MM.1S (cell line): ENCODE data around the gene CR1L.
"Not testable (repeated sequence)": the region's sequence is repeated elsewhere in the genome, so short reads cannot be mapped to it uniquely, and the experiment has no call there.

ENCODE experiments used
- DNase-seq: peaks from one replicate; pipeline ENCODE4 v3.0.0-alpha.2; 2015
- H2AFZ ChIP-seq: fragments of 300-600 bp; sonication (generic); 2 replicates; pipeline ENCODE4 v1.6.0; 2016; ENCODE audit warnings: antibody characterized with exemption, low read length
- H3F3A ChIP-seq: fragments of 300-600 bp; sonication (generic); 2 replicates; pipeline ENCODE4 v1.6.1; 2016; ENCODE audit warnings: mild to moderate bottlenecking, antibody characterized with exemption, low read length, moderate library complexity, mixed read lengths; ENCODE audit not compliant: insufficient read depth
- H3K27ac ChIP-seq: fragments of 300-600 bp; sonication (generic); 2 replicates; pipeline ENCODE4 v1.5.1; 2016; ENCODE audit warnings: mild to moderate bottlenecking, low read length
- H3K27me3 ChIP-seq: fragments of 300-600 bp; sonication (generic); replicated peaks from 2 replicates; pipeline ENCODE4 v1.6.0; 2016; ENCODE audit warnings: low read length; ENCODE audit not compliant: insufficient read depth
- H3K36me3 ChIP-seq: fragments of 300-600 bp; sonication (generic); replicated peaks from 2 replicates; pipeline ENCODE4 v1.6.1; 2016; ENCODE audit warnings: mild to moderate bottlenecking, low read length, mixed read lengths; ENCODE audit not compliant: insufficient read depth
- H3K4me1 ChIP-seq: fragments of 300-600 bp; sonication (generic); 2 replicates; pipeline ENCODE4 v1.6.1; 2016; ENCODE audit warnings: low read length, mixed read lengths
- H3K4me2 ChIP-seq: fragments of 300-600 bp; sonication (generic); 2 replicates; pipeline ENCODE4 v1.6.0; 2016; ENCODE audit warnings: low read depth, low read length
- H3K4me3 ChIP-seq: fragments of 300-600 bp; sonication (generic); 2 replicates; pipeline ENCODE4 v1.5.1; 2016; ENCODE audit warnings: low read length, mixed read lengths
- H3K79me2 ChIP-seq: fragments of 300-600 bp; sonication (generic); 2 replicates; pipeline ENCODE4 v1.6.1; 2016; ENCODE audit warnings: mixed run types, low read length, mixed read lengths
- H3K9ac ChIP-seq: fragments of 300-600 bp; sonication (generic); 2 replicates; pipeline ENCODE4 v1.6.1; 2016; ENCODE audit warnings: low read length, mixed read lengths
- H3K9me2 ChIP-seq: fragments of 300-600 bp; sonication (generic); replicated peaks from 2 replicates; pipeline ENCODE4 v1.6.1; 2016; ENCODE audit warnings: mild to moderate bottlenecking, low read length, mixed read lengths; ENCODE audit not compliant: insufficient read depth
- H3K9me3 ChIP-seq: fragments of 300-600 bp; sonication (generic); replicated peaks from 2 replicates; pipeline ENCODE4 v1.6.1; 2016; ENCODE audit warnings: mild to moderate bottlenecking, low read length, mixed read lengths; ENCODE audit not compliant: insufficient read depth
- H4K20me1 ChIP-seq: fragments of 300-600 bp; sonication (generic); 2 replicates; pipeline ENCODE4 v1.6.1; 2016; ENCODE audit warnings: mild to moderate bottlenecking, low read length, moderate library complexity, mixed read lengths; ENCODE audit not compliant: insufficient read depth
- CTCF ChIP-seq: fragments of 300-600 bp; sonication (generic); IDR thresholded peaks from 2 replicates; pipeline ENCODE4 v1.5.1; 2016; ENCODE audit warnings: antibody characterized with exemption, low read length, mixed read lengths
- EZH2 ChIP-seq: fragments of 300-600 bp; sonication (generic); optimal IDR thresholded peaks from 2 replicates; pipeline ENCODE3; 2017; ENCODE audit warnings: low read depth, mild to moderate bottlenecking, antibody characterized with exemption, low read length, mixed read lengths
- EZH2phosphoT487 ChIP-seq: fragments of 300-600 bp; sonication (generic); IDR thresholded peaks from 2 replicates; pipeline ENCODE4 v1.6.1; 2018; ENCODE audit warnings: antibody characterized with exemption, low read length

Gene CR1L

GRCh38 chr1:207620543-207620893, 24.4 kb upstream of the CR1L start:
- no peaks in the 10 kb centered on the region for H3K79me2 ChIP-seq
- no peaks in the 10 kb centered on the region for H3K9me2 ChIP-seq
- no peaks in the 10 kb centered on the region for H4K20me1 ChIP-seq
- no peaks in the 10 kb centered on the region for H3K4me1 ChIP-seq
- H3F3A ChIP-seq: no peaks in the 10 kb centered on the region
- no peak for DNase-seq
- H3K4me2 ChIP-seq: no peak overlapping the region
- H2AFZ ChIP-seq: no peak overlapping the region
- H3K9me3 ChIP-seq: no peaks in the 10 kb centered on the region
- H3K4me3 ChIP-seq: no peak overlapping the region
- no peaks in the 10 kb centered on the region for H3K27me3 ChIP-seq
- TF ChIP-seq EZH2phosphoT487 (no peak), CTCF (no peak), EZH2 (no peak)
- no peak overlapping the region for H3K9ac ChIP-seq
- no peak overlapping the region for H3K27ac ChIP-seq
- no peaks in the 10 kb centered on the region for H3K36me3 ChIP-seq

- not testable (repeated sequence) for H3K27me3 ChIP-seq, H3K9me2 ChIP-seq, H3K36me3 ChIP-seq, DNase-seq, H3K27ac ChIP-seq, H2AFZ ChIP-seq, H4K20me1 ChIP-seq, H3K4me3 ChIP-seq, H3K9me3 ChIP-seq, H3F3A ChIP-seq, H3K4me1 ChIP-seq, H3K9ac ChIP-seq, H3K4me2 ChIP-seq, H3K79me2 ChIP-seq
These were observed 19.3 kb upstream of the CR1L start for GRCh38 chr1:207625504-207626071.

GRCh38 chr1:207626972-207627337, 18.0 kb upstream of the CR1L start:
- Histone ChIP-seq H3F3A (no peaks in the 10 kb centered on the region), H4K20me1 (no peaks in the 10 kb centered on the region), H3K79me2 (no peaks in the 10 kb centered on the region), H3K36me3 (no peaks in the 10 kb centered on the region), H3K9ac (no peak overlapping the region), H3K4me2 (no peak overlapping the region), H3K27me3 (no peaks in the 10 kb centered on the region), H3K27ac (no peak overlapping the region), H3K4me3 (no peak overlapping the region), H3K4me1 (no peaks in the 10 kb centered on the region), H2AFZ (no peak overlapping the region), H3K9me3 (no peaks in the 10 kb centered on the region), H3K9me2 (no peaks in the 10 kb centered on the region)
- no peak for TF ChIP-seq EZH2
- TF ChIP-seq CTCF: no peak
- no peak for TF ChIP-seq EZH2phosphoT487
- no peak for DNase-seq

GRCh38 chr1:207627496-207627895, 17.4 kb upstream of the CR1L start:
- H3K4me2 ChIP-seq: no peak overlapping the region
- no peak for DNase-seq
- TF ChIP-seq CTCF (no peak), EZH2phosphoT487 (no peak)
- H3K36me3 ChIP-seq: no peaks in the 10 kb centered on the region
- H3K9me2 ChIP-seq: no peaks in the 10 kb centered on the region
- no peak overlapping the region for H3K4me3 ChIP-seq
- no peaks in the 10 kb centered on the region for H3K9me3 ChIP-seq
- no peaks in the 10 kb centered on the region for H3F3A ChIP-seq
- no peak overlapping the region for H3K27ac ChIP-seq
- no peaks in the 10 kb centered on the region for H3K27me3 ChIP-seq
- no peaks in the 10 kb centered on the region for H3K79me2 ChIP-seq
- no peaks in the 10 kb centered on the region for H4K20me1 ChIP-seq
- no peak overlapping the region for H3K9ac ChIP-seq
- H2AFZ ChIP-seq: no peak overlapping the region
- H3K4me1 ChIP-seq: no peaks in the 10 kb centered on the region
